Measurements from ENCODE around the gene FAM241A.

Gene FAM241A

DNA sequence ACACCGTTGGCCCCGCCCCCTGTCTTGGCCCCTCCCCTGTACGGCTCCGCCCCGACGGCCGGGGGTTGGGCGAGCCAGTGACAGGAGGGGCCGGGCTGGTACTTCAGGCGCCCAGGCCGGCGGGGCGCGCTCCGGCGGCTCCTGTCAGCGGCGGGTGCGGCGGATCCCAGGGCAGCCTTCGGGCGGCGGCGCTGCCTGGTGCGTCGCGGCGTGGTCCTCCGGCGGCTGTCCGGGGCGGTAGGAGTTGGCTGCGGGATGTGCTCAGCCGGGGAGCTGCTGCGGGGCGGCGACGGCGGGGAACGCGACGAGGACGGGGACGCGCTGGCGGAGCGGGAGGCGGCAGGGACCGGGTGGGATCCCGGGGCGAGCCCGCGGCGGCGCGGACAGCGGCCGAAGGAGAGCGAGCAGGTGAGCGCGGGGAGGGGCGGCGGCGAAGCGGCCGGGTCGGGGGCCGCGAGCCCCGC, at the start of gene FAM241A:
FAM241A (plus strand) TSS at position 129 of the 464 bp plus-strand sequence; CDS start at position 256, 127 bp downstream.
- DNase-seq, result peak; percentile 86

DNA sequence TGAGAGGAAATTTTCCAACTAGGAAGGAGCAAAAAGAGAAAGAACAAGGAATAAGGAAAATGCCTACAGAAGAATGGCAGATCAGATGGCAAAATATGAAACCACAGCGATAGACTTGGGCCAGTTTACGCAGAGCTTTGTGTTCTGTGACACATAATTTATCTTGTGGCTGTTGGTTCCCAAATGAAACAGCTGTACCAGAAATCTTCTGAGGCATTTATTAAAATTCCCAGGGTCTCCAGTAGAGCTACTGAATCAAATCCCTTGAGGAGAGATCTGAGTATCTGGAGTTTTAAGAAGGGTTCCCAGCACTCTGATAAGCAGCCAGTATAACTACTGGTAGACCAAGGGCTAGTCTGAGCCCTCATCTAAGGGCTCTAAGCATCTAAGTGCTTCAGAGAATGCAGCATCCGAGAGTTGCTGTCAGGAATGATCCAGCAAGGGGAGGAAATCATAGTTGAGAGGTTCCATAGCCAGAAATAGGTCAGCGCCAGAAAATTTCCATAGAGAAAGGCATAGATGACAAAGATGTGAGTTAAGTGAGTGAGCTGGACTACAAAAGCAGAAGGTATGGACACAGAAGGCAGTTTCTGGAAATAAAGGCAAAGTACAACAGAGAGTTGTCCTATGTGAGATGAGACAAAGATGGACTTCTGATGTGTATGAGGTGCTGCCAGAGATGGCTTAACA, 46.3 kb upstream of the FAM241A start:
- no peak for DNase-seq

DNA sequence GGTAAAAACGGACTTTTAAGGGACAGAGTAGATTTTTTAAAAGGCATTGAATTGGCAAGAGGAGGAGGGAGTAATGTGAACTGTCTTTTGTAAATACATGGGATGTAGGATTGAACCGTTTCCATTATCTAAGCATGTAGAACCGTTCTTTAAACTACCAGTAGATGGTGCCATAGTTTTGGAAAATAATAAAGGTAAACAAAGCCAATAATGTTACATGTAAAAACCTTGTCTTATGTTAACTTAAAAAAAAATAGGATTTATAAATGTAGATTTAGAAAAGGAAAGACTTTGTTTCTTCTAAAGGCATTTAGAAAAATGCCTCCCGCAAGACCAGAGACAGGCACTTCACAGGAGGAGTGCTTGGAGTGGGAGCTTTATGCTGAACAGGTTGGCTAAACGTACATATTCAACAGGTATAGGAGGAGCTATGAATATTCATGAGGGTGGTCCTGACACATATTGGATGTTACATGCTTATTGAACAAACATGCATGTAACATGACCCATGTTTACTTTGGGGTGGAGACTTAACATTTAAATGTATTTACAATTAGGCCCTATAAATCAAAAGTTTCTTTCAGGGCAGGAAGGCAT, 45.5 kb upstream of the FAM241A start:
- peak; percentile 53 for DNase-seq

DNA sequence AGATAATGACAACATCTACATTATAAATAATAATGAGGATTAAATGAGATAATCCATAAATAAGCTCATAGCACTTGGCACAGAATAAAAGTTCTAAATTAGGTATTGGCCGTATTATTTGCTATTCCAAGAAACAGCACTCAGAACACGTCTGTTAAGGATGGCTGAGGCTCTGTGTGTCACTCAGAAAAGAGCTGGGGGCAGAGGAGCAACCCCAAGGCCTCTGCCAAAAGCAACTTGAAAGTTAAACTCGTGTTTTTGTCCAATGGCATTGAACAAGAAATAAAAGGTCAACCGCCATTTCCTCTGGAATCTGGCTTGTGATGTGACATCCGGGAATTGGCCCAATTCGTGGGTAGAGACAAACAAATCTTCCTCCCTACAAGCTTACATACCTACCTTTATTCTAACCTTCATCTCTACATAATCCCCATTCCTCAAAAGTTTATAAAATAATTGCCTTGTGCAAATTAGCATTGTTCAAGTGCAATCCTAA, 42.3 kb upstream of the FAM241A start:
- DNase-seq, result peak; percentile 28

DNA sequence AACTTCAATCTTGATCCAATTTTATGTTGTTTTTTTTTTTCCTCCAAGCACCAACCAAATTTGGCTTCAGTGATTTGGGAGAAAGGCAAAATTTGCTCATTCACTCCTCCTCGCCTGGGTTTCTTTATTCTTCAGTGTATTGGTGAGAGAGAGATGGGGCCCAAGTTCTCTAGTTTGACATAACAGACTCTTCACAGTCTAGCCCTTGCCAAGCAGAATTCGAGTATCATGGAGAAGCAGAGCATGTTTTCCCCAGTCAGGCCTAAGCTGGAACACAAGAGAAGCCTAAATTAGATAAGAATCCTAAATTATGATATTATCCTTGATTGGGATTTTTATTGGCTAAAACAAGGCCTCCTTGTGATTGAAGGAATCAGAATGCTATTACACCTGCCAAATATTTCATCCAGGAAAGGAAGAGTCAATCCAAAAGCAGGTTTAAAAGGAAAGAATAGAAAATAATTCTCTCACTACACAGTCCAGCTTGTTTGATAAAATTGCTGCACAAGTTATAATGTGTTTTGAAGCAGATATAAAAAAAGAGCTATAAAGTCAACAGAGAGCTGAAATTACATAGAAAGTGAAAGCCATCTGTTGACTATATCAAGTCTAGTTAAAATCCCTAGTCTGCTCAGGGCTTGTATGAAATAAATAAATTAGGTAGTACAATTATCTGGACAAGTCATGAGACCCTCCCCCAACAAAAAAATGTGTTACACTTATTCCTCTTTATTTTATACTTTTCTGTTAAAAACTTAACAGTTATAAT, 39.9 kb upstream of the FAM241A start:
- no peak for DNase-seq

DNA sequence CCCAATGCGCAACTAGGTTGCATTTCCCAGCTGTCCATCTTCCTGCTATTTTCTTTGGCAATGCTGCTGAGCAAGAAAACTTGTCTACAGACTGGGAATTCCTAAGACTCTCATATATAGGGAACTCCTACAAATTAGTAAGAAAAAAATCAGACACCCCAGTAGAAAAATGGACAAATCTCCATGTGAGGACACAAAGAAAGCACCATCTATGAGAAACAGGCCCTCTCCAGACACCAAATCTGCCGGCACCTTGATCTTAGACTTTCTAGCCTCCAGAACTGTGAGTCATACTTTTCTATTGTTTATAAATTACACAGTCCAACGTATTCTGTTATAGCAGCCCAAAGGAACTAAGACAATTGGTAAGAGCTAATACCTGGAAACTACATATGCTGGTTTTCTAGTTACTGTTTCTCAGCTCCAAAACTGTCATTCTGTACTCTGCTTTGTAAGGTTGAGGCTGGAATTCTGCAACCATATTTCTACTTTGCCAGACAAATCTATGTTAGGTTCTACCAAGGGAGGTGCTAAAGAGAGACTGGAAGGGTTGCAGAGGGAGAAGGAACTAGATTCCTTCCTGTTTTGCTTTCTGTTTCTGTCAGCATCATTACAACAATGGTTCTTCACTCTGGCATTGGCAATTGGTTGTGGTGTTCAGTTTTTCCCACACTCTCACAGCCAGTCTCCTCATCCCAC, 35.7 kb upstream of the FAM241A start:
- DNase-seq, result no peak

DNA sequence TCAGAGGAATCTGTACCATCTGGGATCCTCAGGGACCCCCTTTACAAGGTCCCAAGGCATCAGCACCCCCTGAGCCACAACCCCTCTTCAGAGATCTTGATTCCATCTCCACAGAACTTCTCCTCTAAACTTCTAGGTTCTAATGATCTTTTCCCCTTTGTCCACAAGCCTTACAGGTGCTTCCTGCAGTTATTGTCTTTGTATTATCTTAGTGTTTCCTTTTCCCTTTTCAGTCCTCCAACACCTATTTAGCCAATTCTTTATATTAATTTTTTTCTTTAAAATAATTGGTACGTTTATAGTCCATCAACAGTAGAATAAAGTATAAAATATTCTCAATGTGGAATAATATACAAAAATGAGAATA, 35.2 kb upstream of the FAM241A start:
- DNase-seq, result no peak

DNA sequence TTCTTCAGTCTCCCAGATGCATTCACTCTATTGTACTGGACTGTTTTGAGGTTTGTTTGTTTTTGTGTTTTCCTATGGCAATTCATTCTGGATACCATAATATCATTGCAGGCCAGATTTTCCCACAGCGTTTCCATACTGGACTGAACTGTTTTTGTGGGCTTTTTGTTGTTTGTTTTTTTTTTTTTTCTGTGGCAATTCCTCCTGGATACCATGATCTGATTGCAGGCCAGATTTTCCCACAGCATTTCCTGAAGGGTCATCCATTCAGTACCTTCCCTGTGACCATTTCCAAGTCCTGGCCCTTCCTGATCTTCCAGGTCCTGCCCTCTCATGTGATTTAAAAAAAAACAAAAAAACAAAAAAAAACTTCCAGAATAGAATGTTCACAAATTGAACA, 33.9 kb upstream of the FAM241A start:
- no peak for DNase-seq

DNA sequence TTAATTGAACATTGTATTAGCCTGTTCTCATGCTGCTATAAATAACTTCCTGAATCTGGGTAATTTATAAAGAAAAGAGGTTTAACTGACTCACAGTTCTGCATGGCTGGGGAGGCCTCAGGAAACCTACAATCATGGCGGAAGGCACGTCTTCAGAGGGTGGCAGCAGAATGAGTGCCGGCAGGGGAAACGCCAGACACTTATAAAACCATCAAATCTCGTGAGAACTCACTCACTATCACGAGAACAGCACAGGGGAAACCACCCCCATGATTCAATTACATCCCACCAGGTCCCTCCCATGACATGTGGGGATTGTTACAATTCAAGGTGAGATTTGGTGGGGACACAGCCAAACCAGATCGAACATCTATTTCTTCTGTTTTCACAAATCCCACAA, 33.2 kb upstream of the FAM241A start:
- peak; percentile 21 for DNase-seq

DNA sequence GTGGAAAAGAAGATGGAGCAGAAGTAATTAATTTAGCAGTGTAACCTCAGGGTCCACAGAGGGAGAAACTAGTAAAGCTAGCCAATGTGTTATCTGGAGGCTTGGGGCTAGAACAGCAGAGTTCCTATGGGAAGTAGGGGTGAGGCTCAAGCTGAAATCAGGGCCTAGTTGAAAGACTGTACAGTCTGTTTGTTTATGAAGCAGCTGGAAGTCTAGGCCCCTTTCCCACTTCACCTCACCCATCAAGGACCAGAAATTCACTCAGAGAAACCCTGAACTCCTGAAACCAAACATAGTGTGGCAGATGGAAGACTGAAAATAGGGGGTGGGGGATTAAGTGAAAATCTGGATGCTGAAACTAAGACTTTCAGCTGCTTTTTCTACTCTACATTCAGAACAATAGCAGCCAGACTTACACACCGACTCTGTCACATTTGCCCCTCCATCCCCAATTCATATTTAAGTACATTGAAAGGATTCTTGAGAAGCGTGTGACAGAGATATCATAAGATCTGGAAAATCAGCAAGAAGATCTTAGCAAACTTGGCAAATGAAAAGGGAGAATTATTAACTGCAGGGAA, 32.6 kb upstream of the FAM241A start:
- DNase-seq, result peak; percentile 83

DNA sequence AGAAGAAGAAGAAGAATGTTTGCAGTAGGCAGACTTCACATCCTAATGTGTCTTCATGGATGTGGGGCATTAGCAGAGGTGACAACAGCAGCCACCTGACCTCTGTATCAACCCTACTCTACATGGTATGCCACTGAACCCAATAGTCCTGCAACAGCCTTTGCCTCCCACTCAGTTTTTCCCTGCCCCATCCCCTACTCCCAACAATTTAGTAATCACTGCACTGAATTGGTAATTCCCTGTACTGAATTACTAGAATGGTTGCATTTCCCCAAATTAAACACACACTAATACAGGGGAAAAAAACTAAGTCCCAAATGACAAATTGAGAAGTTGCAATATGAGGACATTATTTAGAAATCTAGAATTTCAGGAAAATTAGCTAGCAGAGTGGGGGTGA, 31.4 kb upstream of the FAM241A start:
- no peak for DNase-seq

DNA sequence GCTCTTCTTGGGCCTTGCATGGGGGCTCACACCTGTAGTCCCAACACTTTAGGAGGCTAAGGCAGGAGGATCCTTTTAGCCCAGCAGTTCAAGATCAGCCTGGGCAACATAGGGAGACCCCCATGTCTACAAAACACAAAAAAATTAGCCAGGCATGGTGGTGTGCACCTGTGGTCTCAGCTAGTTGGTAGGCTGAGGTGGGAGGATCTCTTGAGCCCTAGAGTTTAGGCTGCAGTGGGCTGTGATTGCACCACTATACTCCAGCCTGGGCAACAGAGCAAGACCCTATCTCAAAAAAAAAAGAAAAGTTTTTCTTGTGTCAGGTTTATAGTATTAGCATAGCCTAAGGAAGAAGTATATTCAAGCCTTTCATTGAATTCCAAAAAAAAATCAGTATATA, 30.8 kb upstream of the FAM241A start:
- no peak for DNase-seq

DNA sequence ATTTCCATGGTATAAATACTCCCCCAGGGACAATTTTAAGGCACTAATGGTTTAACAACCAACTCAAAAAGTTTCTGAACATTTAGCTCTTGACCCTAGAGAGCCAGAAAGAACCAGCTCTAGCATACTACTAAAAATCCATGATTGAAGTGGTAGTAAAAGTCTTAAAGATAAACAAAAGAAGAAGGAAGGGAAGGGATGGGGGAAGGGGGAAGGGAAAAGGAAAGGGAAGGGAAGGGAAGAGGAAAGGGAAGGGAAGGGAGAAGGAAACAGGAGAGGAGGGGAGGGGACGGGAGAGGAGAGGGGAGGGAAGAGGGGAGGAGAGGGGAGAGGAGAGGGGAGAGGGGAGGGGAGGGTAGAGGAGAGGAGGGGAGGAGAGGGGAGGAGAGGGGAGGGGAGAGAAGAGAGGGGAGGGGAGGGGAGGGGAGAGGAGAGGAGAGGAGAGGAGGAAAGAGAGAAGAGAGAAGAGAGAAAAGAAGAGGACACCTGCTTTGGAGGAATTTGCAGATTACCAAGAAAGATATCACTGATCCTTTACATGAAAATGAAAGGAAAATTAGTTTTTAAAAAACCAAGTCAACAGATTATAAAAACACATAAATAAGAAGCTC, 26.4 kb upstream of the FAM241A start:
- DNase-seq, result no peak

DNA sequence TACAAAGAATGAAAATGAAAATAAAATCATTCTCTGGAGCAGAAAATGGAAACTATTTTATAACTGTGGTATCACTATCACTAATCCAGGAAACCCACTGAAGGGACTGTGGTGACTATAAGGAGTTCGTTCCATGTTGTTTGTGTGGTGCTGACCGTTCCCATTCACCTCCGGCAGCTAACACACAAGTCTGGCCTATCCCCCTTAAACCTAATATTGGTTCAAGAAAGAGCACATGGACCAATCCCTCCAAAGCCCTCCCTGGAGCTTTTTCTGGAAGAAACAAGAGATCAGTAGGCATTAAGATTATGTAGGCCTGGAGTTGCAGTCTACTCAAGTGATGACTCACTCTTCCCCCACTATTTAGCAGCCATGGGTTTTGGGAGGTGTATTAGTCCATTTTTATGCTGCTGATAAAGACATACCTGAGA, 25.9 kb upstream of the FAM241A start:
- no peak for DNase-seq

DNA sequence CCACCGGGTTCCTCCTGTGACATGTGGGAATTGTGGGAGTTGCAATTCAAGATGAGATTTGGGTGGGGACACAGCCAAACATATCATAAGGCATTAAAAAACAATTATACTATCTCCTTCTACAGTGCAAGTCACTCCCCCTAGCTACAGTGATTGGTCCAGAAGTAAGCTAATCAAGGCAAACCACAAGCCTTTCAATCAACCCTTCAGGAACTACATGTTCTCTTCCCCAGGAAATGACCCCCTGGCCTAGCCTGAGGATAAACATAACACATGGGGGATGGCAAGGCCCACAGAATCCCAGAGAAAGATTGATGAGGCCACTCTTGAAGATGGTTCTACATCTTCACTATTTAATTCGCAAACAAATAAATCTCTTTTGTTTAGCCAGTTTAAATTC, 25.2 kb upstream of the FAM241A start:
- no peak for DNase-seq

DNA sequence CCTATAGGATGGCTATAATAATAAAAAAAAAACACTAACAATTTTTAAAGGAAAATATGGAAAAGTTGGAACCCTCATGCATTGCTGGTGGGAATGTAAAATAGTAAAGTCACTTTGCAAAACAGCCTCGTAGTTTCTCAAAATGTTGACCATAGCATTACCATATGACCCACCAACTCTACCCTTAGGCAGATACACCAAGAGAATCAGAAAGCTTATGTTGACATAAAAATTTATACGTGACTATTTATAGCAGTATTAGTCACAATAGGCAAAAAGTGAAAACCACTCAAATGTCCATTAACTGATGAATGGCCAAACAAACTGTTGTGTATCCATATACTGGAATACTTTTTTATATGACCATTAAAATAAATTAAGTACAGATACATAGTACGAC, 19.8 kb upstream of the FAM241A start:
- DNase-seq, result no peak

DNA sequence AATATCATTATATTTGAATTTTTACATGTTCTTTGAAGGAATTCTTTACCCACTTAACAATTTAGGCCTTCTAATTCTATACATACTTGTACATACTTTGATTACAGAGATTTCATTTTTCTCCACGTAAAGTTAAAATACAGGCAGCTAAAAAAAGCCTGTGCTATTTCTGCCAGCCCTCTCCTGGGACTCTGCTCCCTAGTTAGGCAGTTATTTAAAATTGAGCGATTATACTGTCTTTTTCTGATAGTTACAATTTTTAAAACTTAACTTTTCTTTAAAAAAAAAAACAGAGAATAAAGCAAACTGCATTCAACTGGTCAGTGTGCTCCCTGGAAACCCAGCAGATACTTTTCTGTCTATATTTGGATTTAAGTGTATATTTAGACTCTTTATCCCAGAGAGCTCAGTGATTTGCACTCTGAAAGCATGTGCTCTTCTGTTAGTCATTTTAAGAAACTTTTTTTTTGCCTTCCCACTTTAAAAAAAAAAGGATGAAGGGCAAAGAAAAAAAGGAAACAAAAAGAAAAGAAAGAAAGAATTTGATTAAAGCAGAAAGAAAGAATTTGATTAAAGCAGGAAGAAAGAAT, 18.1 kb upstream of the FAM241A start:
- DNase-seq, result no peak

DNA sequence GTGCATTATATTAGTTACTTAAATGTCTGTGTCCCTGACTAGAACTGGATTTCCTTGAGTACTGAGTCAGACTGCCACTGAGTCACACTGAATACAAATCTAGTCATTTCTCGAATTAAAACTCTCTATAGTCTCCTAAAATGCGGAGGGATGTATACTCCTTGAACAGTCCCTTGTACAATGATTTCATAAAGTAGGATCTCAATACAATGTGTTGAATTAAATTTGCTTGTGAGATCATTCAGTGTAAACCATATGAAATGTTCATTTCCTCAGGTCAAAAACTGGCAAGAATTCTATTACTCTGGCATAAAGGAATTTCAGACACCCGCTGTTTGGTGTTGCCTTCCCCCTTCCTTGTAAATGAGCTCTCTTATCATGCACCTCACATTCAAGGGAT, 17.5 kb upstream of the FAM241A start:
- no peak for DNase-seq

DNA sequence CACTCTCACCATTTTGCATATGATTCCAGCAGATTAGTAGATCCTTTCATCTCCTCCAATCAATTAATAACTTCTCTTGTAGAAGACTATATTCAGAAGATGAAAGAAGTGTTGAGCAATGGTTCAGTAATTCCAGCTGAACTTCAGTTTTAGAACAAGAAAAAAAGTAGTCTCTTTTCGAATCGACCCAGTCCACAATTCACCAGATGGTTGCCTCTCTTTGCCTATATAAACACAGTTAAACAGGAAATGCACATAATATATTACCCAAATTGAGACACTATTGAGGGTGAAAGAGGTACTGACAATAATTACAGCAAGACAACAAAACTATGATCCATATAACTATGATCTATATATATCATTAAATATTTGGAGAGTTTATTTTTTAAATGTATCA, 16.8 kb upstream of the FAM241A start:
- no peak for DNase-seq

DNA sequence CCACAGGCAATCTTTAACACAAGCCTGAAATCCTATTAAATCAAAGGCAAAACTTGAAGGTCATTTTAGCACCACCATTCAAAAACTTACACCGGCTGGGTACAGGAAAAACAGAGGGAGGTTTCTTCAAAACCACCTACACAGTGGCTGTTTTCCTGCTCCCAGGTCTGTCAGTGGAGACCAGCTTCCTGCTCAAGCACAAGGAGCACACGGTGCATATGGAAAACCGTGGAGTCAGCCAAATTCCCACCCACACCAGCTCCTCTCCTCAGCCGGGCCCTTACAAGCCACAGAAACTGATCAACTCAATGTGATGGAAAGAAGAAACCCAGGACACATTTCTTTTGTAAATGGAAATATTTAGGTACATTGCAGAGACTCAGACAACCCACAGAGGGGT, 14.3 kb upstream of the FAM241A start:
- no peak for DNase-seq

DNA sequence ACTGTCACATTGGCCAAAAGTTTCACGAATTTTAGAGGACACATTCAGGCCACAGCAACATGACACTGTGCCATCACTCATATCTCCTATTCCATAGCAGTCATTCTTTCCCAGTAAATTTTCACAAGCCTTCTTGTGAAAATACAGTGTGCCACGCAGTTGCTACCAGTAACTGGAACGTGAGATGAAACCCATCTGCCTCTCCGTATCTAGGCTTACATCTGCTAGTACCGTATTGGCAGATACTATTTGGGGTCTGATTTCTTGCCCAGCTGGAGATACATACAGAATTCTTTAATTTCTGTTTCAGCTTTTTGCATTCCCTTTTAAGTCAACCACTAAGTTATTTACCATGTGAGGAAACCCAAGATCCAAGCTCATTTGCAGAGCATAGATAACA, 8.7 kb upstream of the FAM241A start:
- DNase-seq, result no peak

DNA sequence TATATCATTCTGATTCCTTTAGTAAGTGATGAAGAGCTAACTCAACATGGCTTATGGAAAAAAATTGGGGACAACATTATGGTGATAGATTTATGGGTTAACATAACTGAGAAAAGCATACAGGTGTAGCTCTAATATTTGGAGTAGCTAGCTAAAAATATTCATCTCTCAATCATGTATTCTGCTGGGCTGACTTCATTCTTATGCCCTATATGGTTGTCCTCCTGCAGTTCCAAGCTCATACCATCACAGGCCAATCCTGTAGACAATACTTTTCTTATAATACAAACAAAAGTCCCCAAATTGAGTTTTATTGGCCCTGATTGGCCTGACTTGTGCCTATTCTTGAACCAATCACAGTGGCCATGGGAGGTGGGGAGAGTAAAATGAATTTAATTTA, 6.7 kb upstream of the FAM241A start:
- no peak for DNase-seq

All from NCI-H82 (cell line).